HL-60 (cell line): ENCODE data around the gene MOB2.

ENCODE experiments used
- DNase-seq, 2 experiments: peaks; one replicate each; pipeline ENCODE4 v3.0.0-alpha.2; 2010 to 2020; ENCODE audit warnings: low read depth in 1 of 2, low spot score in 1 of 2
- H3K27ac ChIP-seq: fragments of 250-450 bp; sonication (Bioruptor Pico); replicated peaks from 2 replicates; pipeline ENCODE4 v1.5.1; 2020; ENCODE audit warnings: mild to moderate bottlenecking, moderate library complexity
- H3K27me3 ChIP-seq: fragments of 250-450 bp; sonication (Bioruptor Pico); 2 replicates; pipeline ENCODE4 v1.5.1; 2021; ENCODE audit warnings: mild to moderate bottlenecking, moderate library complexity; ENCODE audit not compliant: insufficient read depth, poor library complexity, severe bottlenecking
- H3K4me3 ChIP-seq: replicated peaks from 2 replicates; pipeline ENCODE4 v1.5.1; 2011; ENCODE audit warnings: mild to moderate bottlenecking, control low read depth, low read length; ENCODE audit not compliant: insufficient read depth
- GABPA ChIP-seq: IDR thresholded peaks from 2 replicates; pipeline ENCODE4 v1.6.1; 2012; ENCODE audit warnings: low read depth
- POLR2AphosphoS5 ChIP-seq: IDR thresholded peaks from 2 replicates; pipeline ENCODE4 v1.6.1; 2012; ENCODE audit warnings: low read depth
- SPI1 ChIP-seq: IDR thresholded peaks from 2 replicates; pipeline ENCODE4 v1.6.1; 2012; ENCODE audit warnings: low read depth, mild to moderate bottlenecking, borderline replicate concordance
- TF ChIP-seq, protein P1 (sequence below): IDR thresholded peaks from 2 replicates; pipeline ENCODE4 v1.6.1; 2012; ENCODE audit warnings: low read depth; ENCODE audit not compliant: insufficient replicate concordance
- TF ChIP-seq, protein P2 (sequence below): IDR thresholded peaks from one replicate; pipeline ENCODE4 v1.5.1; 2011; ENCODE audit warnings: low read length, control low read depth, inconsistent platforms; ENCODE audit not compliant: insufficient read depth

MOB2 gene

DNA sequence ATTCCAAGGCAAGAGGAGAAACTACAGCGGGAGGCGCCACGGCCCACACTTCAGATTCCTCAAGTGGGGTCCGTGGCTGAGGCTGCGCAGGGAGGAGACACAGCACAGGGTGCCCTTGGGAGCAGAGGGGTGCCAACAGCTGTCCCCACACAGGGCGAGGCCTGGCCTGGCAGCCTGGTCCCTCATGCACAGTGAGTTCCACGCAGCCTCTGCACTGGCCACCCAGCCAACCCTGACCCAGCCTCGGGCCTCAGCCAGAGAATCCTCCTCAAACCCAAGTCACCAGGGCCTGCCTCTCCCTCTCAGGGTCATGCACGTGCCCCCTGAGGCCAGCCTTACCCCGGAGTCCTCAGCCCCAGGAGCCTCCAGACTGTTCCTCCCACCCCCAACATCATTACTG is 22.4 kb upstream of the MOB2 start:
- Histone ChIP-seq H3K27me3 (no peaks in the 10 kb centered on the region), H3K27ac (no peak overlapping the region), H3K4me3 (no peak overlapping the region)
- TF ChIP-seq POLR2AphosphoS5 (no peak), GABPA (no peak), SPI1 (no peak)
- TF ChIP-seq, protein P1, sequence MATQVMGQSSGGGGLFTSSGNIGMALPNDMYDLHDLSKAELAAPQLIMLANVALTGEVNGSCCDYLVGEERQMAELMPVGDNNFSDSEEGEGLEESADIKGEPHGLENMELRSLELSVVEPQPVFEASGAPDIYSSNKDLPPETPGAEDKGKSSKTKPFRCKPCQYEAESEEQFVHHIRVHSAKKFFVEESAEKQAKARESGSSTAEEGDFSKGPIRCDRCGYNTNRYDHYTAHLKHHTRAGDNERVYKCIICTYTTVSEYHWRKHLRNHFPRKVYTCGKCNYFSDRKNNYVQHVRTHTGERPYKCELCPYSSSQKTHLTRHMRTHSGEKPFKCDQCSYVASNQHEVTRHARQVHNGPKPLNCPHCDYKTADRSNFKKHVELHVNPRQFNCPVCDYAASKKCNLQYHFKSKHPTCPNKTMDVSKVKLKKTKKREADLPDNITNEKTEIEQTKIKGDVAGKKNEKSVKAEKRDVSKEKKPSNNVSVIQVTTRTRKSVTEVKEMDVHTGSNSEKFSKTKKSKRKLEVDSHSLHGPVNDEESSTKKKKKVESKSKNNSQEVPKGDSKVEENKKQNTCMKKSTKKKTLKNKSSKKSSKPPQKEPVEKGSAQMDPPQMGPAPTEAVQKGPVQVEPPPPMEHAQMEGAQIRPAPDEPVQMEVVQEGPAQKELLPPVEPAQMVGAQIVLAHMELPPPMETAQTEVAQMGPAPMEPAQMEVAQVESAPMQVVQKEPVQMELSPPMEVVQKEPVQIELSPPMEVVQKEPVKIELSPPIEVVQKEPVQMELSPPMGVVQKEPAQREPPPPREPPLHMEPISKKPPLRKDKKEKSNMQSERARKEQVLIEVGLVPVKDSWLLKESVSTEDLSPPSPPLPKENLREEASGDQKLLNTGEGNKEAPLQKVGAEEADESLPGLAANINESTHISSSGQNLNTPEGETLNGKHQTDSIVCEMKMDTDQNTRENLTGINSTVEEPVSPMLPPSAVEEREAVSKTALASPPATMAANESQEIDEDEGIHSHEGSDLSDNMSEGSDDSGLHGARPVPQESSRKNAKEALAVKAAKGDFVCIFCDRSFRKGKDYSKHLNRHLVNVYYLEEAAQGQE = no peak
- TF ChIP-seq, protein P2, sequence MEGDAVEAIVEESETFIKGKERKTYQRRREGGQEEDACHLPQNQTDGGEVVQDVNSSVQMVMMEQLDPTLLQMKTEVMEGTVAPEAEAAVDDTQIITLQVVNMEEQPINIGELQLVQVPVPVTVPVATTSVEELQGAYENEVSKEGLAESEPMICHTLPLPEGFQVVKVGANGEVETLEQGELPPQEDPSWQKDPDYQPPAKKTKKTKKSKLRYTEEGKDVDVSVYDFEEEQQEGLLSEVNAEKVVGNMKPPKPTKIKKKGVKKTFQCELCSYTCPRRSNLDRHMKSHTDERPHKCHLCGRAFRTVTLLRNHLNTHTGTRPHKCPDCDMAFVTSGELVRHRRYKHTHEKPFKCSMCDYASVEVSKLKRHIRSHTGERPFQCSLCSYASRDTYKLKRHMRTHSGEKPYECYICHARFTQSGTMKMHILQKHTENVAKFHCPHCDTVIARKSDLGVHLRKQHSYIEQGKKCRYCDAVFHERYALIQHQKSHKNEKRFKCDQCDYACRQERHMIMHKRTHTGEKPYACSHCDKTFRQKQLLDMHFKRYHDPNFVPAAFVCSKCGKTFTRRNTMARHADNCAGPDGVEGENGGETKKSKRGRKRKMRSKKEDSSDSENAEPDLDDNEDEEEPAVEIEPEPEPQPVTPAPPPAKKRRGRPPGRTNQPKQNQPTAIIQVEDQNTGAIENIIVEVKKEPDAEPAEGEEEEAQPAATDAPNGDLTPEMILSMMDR = no peak
- no peak for DNase-seq

DNA sequence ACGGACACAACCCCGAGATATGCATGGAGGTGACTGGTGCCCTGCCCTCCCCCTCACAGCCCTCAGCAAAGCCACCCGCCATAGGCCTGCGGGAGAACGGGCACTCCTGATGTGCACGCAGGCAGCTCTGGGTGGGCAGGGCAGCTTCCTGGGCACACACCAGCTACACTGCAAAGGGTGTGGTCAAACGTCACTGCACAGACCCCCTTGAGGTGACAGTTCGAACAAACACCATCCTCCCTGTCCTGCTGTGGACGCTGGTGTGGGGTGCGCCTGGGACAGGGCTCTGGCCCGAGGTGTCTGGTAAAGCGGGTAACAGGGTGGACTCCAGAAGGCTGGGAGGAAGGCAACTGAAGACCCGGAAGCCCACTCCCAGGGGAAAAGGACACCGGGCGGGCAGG is 21.9 kb upstream of the MOB2 start:
- DNase-seq = no peak
- no peak overlapping the region for H3K27ac ChIP-seq
- TF ChIP-seq, protein P1 = no peak

DNA sequence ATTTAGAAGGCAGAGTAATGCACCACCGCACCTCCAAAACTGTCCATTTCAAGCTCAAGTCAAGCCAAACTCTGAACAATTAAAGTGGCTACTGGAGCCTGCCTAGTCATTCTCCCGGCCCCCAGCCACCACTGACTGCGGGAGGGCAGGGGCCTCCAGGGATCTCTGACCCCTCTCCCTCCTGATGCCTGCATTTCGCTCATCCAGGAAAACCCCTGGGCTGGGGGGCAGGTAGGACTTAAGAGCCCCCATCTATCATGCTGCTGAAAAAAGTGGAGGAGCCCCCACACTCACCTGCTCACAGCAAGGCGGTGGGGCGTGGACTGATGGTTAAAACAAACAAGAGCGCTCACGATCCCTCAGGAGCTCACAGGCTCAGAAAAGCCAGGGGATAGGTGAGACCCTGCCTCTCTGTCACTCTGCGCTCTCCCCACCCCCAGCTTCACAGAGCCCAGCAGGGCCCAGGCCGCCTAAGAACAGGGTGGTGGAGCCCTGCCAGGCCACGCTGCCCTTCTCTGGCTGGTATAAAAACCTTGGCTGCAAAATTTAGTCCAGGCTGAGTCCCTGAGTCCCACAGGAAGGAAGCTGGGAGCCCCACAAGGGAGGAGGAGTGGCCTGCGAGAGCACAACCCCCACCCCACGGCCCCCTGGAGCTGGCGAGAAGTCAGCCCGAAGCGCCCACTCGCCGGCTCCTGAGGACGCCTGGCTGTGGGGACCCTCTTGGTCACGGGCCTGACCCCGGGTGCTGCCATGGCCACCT is 21.0 kb upstream of the MOB2 start:
- TF ChIP-seq GABPA (no peak), SPI1 (no peak), POLR2AphosphoS5 (no peak)
- TF ChIP-seq, protein P2 = no peak
- TF ChIP-seq, protein P1 = no peak
- no peak for DNase-seq
- Histone ChIP-seq H3K4me3 (no peak overlapping the region), H3K27me3 (no peaks in the 10 kb centered on the region), H3K27ac (no peak overlapping the region)

More for the DNA sequence above, 21.9 kb upstream of the MOB2 start:
- Histone ChIP-seq H3K4me3 (no peak overlapping the region), H3K27me3 (no peaks in the 10 kb centered on the region)
